HCT116 (cell line): ENCODE data around the gene ITGAV.

Experiments
- CEBPB ChIP-seq: IDR thresholded peaks from 2 replicates; pipeline ENCODE4 v1.6.1; 2012; ENCODE audit warnings: low read depth
- EGR1 ChIP-seq: IDR thresholded peaks from 2 replicates; pipeline ENCODE4 v1.6.1; 2012; ENCODE audit warnings: low read depth
- EZH2 ChIP-seq: fragments of 200-600 bp; sonication (generic); IDR thresholded peaks from 2 replicates; pipeline ENCODE4 v1.6.1; 2017; ENCODE audit warnings: antibody characterized with exemption, mixed run types
- MAX ChIP-seq: IDR thresholded peaks from 2 replicates; pipeline ENCODE4 v1.6.1; 2012
- POLR2A ChIP-seq: IDR thresholded peaks from 2 replicates; pipeline ENCODE4 v1.7.0; 2011; ENCODE audit warnings: borderline replicate concordance; ENCODE audit not compliant: insufficient read depth, insufficient read length; ENCODE audit errors: extremely low read depth
- RAD21 ChIP-seq: IDR thresholded peaks from 2 replicates; pipeline ENCODE4 v1.6.1; 2012; ENCODE audit warnings: low read depth, mild to moderate bottlenecking
- SIN3A ChIP-seq: IDR thresholded peaks from 2 replicates; pipeline ENCODE4 v1.6.1; 2012; ENCODE audit warnings: low read depth
- SRF ChIP-seq: IDR thresholded peaks from 2 replicates; pipeline ENCODE4 v1.6.1; 2012; ENCODE audit warnings: low read depth
- ZFX ChIP-seq: fragments of 450-650 bp; IDR thresholded peaks from 2 replicates; pipeline ENCODE4 v1.6.1; 2017
- TF ChIP-seq, protein P1 (sequence below), 3 experiments: fragments of 200-600 bp in 1 of 3; sonication (generic) in 1 of 3; IDR thresholded peaks in 2 of 3; conservative IDR thresholded peaks in 1 of 3; 2 replicates each; pipeline ENCODE4 v1.5.1; 2012 to 2017; ENCODE audit warnings: low read depth in 2 of 3, low read length in 2 of 3, antibody characterized with exemption in 1 of 3, borderline replicate concordance in 1 of 3, control low read depth in 1 of 3, mild to moderate bottlenecking in 1 of 3, mixed read lengths in 1 of 3, mixed run types in 1 of 3, moderate library complexity in 1 of 3; ENCODE audit not compliant: insufficient read depth in 1 of 3

GRCh38 chr2:186610785-186611184 lies 20.9 kb downstream of the ITGAV start:
- TF ChIP-seq, protein P1, sequence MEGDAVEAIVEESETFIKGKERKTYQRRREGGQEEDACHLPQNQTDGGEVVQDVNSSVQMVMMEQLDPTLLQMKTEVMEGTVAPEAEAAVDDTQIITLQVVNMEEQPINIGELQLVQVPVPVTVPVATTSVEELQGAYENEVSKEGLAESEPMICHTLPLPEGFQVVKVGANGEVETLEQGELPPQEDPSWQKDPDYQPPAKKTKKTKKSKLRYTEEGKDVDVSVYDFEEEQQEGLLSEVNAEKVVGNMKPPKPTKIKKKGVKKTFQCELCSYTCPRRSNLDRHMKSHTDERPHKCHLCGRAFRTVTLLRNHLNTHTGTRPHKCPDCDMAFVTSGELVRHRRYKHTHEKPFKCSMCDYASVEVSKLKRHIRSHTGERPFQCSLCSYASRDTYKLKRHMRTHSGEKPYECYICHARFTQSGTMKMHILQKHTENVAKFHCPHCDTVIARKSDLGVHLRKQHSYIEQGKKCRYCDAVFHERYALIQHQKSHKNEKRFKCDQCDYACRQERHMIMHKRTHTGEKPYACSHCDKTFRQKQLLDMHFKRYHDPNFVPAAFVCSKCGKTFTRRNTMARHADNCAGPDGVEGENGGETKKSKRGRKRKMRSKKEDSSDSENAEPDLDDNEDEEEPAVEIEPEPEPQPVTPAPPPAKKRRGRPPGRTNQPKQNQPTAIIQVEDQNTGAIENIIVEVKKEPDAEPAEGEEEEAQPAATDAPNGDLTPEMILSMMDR (IDR thresholded peaks at IDR 0.05 in 2 of 3, conservative IDR thresholded peaks at IDR 0.05 in 1 of 3; ENCODE audit: borderline replicate concordance in 1 of 3, insufficient read depth in 1 of 3, low read depth in 2 of 3, low read length in 2 of 3), result no peak
- TF ChIP-seq EGR1 (no peak), POLR2A (no peak), EZH2 (no peak), SRF (no peak), CEBPB (no peak), RAD21 (no peak), MAX (no peak), ZFX (no peak), SIN3A (no peak)
